ENCODE data around the gene CCDC92.

- TF ChIP-seq CTCF (conservative IDR thresholded peaks at IDR 0.05 in 1 of 2, IDR thresholded peaks at IDR 0.05 in 1 of 2; ENCODE audit: extremely low read depth in 1 of 2, insufficient read depth in 1 of 2, low read depth in 1 of 2, low read length in 2 of 2) (no peak), EZH2 (IDR thresholded peaks at IDR 0.05; ENCODE audit: borderline replicate concordance, low read length) (no peak)
Observed at GRCh38 chr12:123946152-123946515, 26.5 kb downstream of the CCDC92 start.

All from mammary epithelial cell (primary cell).